T-helper 1 cell (primary cell): Measurements from ENCODE around the gene C1QC.

Experiments
- DNase-seq, 5 donors: peaks; one replicate each; pipeline ENCODE4 v3.0.0-alpha.2; 2012 to 2020

C1QC gene

DNA sequence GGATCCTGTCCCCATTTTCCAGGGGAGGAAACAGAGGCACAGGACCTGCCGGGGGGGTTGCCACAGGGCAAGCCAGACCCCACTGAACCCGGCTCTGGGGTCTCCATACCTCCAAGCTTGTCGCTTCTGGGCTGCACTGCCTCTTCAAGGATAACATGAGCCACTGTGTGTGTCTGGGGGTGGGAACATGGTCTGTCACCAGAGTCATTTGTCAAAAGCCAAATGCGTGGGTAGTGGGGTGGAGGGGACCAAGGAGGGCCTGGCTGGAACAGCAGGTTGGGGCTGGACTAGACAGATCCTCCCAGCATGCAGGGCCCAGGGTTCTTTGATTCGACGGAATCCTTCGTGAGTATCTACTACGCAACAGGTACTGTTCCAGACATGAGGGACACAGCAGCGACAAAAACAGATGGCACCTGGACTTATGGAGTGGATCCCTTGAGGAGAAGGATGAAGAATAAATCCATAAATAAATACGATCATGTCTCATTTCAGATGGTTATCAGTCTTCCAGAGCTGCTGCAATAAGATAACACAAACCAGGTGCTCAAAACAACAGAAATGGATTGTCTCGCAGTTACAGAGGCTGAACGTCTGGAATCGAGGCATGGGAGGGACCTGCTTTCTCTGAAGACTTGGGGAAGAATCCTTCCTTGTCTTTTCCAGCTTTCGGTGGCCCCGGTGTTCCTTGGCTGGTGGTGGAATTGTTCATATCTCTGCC, 38.3 kb downstream of the C1QC start:
- DNase-seq: no peak

DNA sequence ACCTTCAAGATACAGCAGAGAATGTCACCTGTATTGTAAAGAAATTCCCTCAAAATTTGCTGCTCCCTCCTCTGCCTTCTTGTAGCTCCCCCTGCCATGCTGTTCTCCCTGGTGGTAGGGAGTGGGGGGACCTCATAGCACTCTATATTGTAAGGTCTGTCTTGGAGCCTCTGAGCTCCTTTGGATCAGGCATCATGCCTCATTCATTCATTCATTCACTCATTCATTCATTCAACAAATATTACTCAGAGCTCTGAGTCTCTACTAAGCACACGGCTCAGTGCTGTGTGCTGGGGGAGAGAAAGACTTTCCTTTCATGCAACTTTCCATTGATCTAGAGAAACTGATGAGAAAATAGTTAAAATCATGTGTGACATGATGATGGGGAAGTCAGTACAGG, 40.1 kb downstream of the C1QC start:
- no peak for DNase-seq

DNA sequence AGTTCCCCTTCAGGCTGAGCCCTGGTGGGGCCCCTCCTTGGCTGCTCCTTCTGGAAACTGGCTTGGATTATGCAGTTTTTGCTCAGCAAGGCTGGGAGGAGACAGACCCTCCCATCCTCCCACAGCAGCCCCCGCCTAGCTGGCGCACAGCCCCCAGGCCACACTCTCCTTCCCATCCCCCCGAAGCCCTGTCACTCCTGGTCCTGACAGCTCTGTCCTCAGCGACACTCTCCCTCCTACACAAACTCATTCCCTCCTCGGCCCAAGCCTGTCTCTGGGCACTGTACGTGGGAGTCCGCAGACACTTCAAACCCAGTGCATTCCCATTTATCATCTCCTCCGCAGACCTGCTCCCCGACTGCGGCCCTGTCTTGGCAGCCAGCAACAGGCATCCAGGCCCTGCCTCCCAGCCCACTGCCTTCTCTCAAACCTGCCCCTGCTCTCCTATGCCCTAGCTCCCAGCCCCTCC, 42.2 kb downstream of the C1QC start:
- no peak for DNase-seq

DNA sequence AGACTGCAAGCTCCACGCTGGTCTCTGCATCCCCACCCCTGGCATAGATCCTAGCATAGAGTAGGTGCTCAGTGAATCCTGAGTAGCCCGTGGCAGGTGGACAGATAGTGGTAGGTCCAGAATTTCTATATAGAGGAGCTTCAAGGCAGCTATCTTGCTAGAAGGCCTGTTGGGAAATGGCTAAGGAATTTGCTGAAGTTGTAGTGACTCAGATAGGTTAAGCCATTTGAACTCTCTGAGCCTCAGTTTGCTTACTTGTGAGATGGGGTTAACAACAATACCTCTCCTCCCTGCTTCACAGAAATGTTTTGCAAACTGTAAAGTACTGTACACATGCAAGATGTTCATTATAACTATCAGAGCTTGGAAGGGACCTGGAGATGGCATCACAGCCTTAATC, 43.8 kb downstream of the C1QC start:
- no peak for DNase-seq

DNA sequence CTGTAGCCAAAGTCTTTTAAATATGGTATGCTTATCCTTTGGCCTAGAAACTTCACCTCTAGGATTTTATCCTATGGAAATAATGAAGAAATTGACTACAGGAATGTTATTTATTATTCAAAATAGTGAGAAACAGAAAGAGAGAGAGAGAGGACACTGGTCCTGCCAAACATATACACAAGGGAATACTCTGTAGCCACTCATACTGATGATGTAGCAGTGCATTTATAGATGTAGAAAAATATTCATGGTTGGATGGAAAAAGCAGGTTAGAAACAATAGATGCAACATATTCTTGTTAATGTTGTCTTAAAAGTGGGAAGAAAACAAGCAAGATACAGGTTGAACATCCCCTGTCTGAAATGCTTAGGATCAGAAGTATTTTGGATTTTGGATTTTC, 45.0 kb downstream of the C1QC start:
- DNase-seq: no peak

DNA sequence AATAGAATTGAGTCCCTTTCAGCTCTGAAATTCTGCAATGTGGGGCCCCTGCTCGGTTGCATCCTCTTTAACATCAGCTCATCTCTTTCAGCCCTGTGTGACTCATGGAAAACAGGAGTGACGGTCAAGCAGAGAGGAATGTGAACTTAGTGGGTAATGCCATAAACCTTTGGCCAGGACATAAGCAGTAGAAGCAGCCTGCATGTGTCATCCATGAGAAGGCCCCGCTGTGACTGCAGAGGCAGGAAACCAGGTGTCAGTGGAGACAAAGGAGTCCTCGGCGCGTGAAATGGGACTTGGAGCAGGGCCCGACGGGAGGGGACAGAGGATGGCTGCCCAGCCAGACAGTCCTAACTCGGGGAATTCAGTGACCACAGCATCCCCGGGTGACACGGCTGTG, 46.1 kb downstream of the C1QC start:
- no peak for DNase-seq

DNA sequence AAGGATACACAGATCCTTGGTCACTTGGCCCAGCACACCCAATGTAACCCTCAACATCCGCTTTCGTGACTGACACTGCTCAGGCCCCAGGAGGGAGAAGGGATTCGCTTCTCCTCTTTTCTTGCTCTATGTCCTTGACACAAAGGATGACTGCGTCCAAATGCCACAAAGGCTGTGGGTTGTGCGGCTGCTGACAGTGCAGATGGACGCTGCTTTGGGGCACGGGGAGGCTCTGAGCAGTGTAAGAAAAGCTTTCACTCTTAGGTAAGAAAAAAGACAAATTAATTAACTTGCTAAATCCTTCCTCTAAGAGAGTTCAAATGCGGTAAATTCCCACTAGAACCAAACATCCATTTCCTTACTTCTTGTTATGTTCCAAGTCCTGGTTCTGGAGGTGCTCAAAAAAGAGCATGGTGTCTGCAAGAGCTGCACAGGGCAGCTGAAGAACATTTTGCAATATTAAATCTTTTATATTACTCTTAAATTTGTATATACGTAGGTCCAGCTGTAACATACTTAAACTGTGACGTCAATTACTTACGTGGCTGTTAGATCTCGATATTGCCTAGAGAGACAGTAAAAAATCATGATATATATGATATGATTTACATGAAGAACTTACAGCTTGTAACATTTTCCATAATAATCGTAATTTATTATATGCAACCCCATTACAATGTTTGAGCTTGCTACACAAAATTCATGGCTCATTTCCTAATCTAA, 47.8 kb downstream of the C1QC start:
- DNase-seq: no peak

DNA sequence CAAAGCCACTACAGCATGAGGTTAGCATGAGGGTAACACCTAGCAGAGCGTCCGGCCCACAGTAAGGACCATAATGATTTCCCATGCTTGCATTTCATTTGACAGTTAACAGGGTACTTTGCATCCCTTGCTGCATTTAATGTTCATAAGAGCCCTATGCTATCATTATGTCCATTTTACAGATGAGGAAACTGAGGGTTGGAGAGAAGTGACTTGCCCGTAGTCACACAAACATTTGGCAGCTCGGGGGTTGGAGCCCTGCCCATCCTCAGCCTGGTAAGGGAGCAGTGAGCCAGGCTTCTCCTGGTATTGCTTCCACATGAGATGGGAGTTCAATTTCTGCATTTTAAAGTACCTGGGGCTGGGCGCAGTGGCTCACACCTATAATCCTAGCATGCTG, 50.7 kb downstream of the C1QC start:
- DNase-seq: no peak

DNA sequence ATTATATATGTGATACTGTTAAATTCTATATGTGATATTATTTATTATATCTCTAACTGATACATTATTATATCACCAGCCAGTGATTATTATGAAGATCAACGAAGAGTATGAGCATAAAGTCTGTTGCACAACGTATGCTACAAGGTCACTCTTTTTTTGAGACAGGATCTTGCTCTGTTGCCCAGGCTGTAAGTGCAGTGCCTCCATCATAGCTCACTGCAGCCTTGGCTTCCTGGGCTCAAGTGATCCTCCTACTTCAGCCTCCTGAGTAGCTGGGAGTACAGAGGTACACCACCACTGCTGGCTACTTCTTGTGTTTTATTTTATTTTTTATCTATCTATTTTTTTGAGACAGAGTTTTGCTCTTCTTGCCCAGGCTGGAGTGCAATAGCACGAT, 53.2 kb downstream of the C1QC start:
- no peak for DNase-seq
